OCI-LY1 (cell line): Measurements from ENCODE around the gene USP48.

Experiments used
- H2AFZ ChIP-seq: fragments of 200-600 bp; sonication (generic), shearing (Covaris generic); 2 replicates; pipeline ENCODE4 v1.6.0; 2014; ENCODE audit warnings: antibody characterized with exemption, mild to moderate bottlenecking, low read length
- H3F3A ChIP-seq: fragments of 200-600 bp; sonication (generic), shearing (Covaris generic); 2 replicates; pipeline ENCODE4 v1.6.0; 2014; ENCODE audit warnings: mild to moderate bottlenecking, antibody characterized with exemption, low read length, moderate library complexity; ENCODE audit not compliant: insufficient read depth
- H3K27ac ChIP-seq: fragments of 200-600 bp; sonication (generic); 2 replicates; pipeline ENCODE4 v1.5.1; 2014; ENCODE audit warnings: low read length, mixed run types, mild to moderate bottlenecking, low read depth; ENCODE audit not compliant: poor library complexity, severe bottlenecking
- H3K27me3 ChIP-seq: fragments of 200-600 bp; sonication (generic); 2 replicates; pipeline ENCODE4 v1.6.0; 2014; ENCODE audit warnings: antibody characterized with exemption, mild to moderate bottlenecking, low read length, moderate library complexity; ENCODE audit not compliant: insufficient read depth
- H3K36me3 ChIP-seq: fragments of 200-600 bp; sonication (generic); 2 replicates; pipeline ENCODE4 v1.6.1; 2014; ENCODE audit warnings: mild to moderate bottlenecking, antibody characterized with exemption, low read length, moderate library complexity, mixed read lengths; ENCODE audit not compliant: insufficient read depth
- H3K4me1 ChIP-seq: fragments of 200-600 bp; sonication (generic); 2 replicates; pipeline ENCODE4 v1.5.1; 2014; ENCODE audit warnings: mild to moderate bottlenecking, low read length, moderate library complexity; ENCODE audit not compliant: insufficient read depth, severe bottlenecking
- H3K4me2 ChIP-seq: fragments of 200-600 bp; sonication (generic), shearing (Covaris generic); 2 replicates; pipeline ENCODE4 v1.6.1; 2014; ENCODE audit warnings: low read length
- H3K4me3 ChIP-seq: fragments of 200-600 bp; sonication (generic); 2 replicates; pipeline ENCODE4 v1.5.1; 2014; ENCODE audit warnings: low read length, low read depth, mild to moderate bottlenecking, mixed read lengths; ENCODE audit not compliant: poor library complexity, severe bottlenecking
- H3K79me2 ChIP-seq: fragments of 200-600 bp; shearing (Covaris generic); 2 replicates; pipeline ENCODE4 v1.6.1; 2016; ENCODE audit warnings: mixed run types, low read length, mixed read lengths; ENCODE audit not compliant: insufficient read depth
- H3K9ac ChIP-seq: fragments of 200-600 bp; sonication (generic), shearing (Covaris generic); 2 replicates; pipeline ENCODE4 v1.6.1; 2014; ENCODE audit warnings: mild to moderate bottlenecking, low read length, mixed read lengths
- H3K9me2 ChIP-seq: fragments of 200-600 bp; sonication (generic), shearing (Covaris generic); 2 replicates; pipeline ENCODE4 v1.6.1; 2014; ENCODE audit warnings: low read depth, mild to moderate bottlenecking, low read length, mixed read lengths
- H3K9me3 ChIP-seq: fragments of 200-600 bp; shearing (Covaris generic); 2 replicates; pipeline ENCODE4 v1.6.1; 2014; ENCODE audit warnings: low read length, mixed read lengths
- H4K20me1 ChIP-seq: fragments of 200-600 bp; sonication (generic), shearing (Covaris generic); 2 replicates; pipeline ENCODE4 v1.6.0; 2016; ENCODE audit warnings: mild to moderate bottlenecking, low read length; ENCODE audit not compliant: insufficient read depth
- EZH2 ChIP-seq: fragments of 200-600 bp; sonication (generic), shearing (Covaris generic); IDR thresholded peaks from 2 replicates; pipeline ENCODE4 v1.8.0; 2017; ENCODE audit warnings: borderline replicate concordance, mixed run types, mild to moderate bottlenecking, antibody characterized with exemption, low read length, moderate library complexity, mixed read lengths
- TF ChIP-seq, protein P1 (sequence below): fragments of 200-600 bp; sonication (generic), shearing (Covaris generic); IDR thresholded peaks from 2 replicates; pipeline ENCODE4 v1.5.1; 2017; ENCODE audit warnings: mild to moderate bottlenecking, antibody characterized with exemption, low read length, moderate library complexity, mixed read lengths

The USP48 gene

DNA sequence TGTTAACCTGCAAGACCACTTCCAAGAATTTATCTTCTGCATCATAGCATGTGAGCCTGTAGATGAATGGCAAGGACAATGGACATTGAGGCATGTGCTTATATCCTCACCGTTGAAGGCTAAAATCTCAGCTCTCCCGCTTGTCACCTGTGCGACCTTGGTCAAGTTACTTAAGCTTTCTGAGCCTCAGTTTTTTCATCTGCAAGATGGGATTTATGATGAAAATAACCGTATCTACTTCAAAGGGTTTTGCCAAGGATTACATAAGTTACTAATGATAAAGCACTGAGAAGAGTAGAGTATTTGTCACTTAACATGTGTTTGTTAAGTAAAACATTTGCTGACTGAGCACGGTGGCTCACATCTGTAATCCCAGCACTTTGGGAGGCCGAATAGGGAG lies 128.7 kb downstream of the USP48 start:
- Histone ChIP-seq H3K4me2 (no peak overlapping the region), H3K9me2 (no peaks in the 10 kb centered on the region), H3F3A (no peaks in the 10 kb centered on the region), H3K27me3 (0 out of 2 replicates have a peak, but pooled peaks cover 4% of the 10 kb centered on the region), H3K9ac (no peak overlapping the region), H4K20me1 (no peaks in the 10 kb centered on the region), H3K27ac (no peak overlapping the region), H3K9me3 (no peaks in the 10 kb centered on the region), H3K36me3 (no peaks in the 10 kb centered on the region), H3K79me2 (no peaks in the 10 kb centered on the region), H3K4me1 (peaks cover 7% of the 10 kb centered on the region), H3K4me3 (no peak overlapping the region), H2AFZ (no peak overlapping the region)
- TF ChIP-seq, protein P1, sequence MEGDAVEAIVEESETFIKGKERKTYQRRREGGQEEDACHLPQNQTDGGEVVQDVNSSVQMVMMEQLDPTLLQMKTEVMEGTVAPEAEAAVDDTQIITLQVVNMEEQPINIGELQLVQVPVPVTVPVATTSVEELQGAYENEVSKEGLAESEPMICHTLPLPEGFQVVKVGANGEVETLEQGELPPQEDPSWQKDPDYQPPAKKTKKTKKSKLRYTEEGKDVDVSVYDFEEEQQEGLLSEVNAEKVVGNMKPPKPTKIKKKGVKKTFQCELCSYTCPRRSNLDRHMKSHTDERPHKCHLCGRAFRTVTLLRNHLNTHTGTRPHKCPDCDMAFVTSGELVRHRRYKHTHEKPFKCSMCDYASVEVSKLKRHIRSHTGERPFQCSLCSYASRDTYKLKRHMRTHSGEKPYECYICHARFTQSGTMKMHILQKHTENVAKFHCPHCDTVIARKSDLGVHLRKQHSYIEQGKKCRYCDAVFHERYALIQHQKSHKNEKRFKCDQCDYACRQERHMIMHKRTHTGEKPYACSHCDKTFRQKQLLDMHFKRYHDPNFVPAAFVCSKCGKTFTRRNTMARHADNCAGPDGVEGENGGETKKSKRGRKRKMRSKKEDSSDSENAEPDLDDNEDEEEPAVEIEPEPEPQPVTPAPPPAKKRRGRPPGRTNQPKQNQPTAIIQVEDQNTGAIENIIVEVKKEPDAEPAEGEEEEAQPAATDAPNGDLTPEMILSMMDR = no peak
- no peak for TF ChIP-seq EZH2

DNA sequence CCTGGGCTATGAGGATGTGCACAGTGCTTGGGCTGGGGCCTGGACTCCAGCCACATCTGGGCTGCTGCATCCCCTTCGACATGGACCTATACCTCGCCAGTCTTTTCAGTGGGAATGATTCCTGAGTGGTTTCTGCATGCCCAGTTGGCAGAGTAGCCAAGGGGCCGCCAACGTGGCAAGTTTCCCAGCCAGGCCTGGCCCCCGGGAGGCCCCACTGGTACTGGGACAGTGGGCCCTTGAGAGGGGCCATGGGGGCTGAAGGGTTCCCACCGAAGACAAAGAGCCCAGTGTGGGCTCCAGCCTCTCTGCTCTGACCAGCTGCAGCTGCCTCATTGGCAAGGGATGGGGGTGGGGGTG lies 129.2 kb downstream of the USP48 start:
- H4K20me1 ChIP-seq = no peaks in the 10 kb centered on the region
- peaks cover 7% of the 10 kb centered on the region for H3K4me1 ChIP-seq
- H3K9me2 ChIP-seq = no peaks in the 10 kb centered on the region
- H3K4me3 ChIP-seq = no peak overlapping the region
- H3F3A ChIP-seq = no peaks in the 10 kb centered on the region
- no peak overlapping the region for H3K9ac ChIP-seq
- no peaks in the 10 kb centered on the region for H3K9me3 ChIP-seq
- no peaks in the 10 kb centered on the region for H3K36me3 ChIP-seq
- no peak overlapping the region for H3K4me2 ChIP-seq
- peaks cover 8% of the 10 kb centered on the region; the same call in 1 of the 2 replicates for H3K27me3 ChIP-seq
- no peaks in the 10 kb centered on the region for H3K79me2 ChIP-seq
- no peak overlapping the region for H2AFZ ChIP-seq
- H3K27ac ChIP-seq = no peak overlapping the region
- no peak for TF ChIP-seq EZH2
- TF ChIP-seq, protein P1 = no peak

DNA sequence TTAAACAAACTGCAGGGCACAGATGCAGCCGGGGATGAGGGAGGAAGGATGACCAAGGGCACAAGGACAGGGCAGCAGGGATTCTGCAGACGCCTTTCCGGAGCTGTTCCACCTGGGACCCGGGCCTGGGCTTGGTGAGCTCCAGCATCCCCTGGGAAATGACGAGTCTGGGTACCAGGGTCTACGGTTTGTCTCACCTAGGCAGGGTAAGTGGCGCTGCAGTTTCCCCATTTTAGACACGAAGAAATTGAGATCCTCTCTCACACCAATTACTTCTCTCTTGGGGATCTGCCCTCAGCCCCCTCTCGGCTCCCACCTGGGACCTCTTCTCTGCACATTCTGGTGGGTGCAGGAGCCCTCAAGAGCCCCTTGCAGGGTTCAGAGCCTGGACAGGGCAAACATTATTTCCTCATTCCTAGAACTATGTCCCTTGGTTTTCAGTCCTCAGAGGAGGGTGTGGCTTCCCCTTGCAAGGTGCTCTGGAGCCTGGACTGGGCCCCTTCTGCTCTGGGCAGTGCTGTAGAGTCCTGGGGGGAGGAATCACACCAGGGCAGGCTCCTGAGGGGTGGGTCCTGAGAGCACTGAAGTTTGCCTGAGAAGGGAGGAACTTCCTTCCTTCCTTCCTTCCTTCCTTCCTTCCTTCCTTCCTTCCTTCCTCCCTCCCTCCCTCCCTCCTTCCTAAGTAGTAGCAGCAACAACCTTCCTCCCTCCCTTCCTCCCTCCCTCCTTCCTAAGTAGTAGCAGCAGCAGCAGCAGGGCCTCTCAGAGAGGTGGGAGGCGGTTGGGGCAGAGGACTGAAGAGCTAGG lies 129.8 kb downstream of the USP48 start:
- no peak overlapping the region for H3K4me3 ChIP-seq

More for the DNA sequence above, 129.8 kb downstream of the USP48 start:
- no peaks in the 10 kb centered on the region for H3K36me3 ChIP-seq
- no peaks in the 10 kb centered on the region for H3K79me2 ChIP-seq
- H3K9me2 ChIP-seq = no peaks in the 10 kb centered on the region
- no peaks in the 10 kb centered on the region for H4K20me1 ChIP-seq
- no peaks in the 10 kb centered on the region for H3F3A ChIP-seq
- peaks cover 13% of the 10 kb centered on the region; the same call in 1 of the 2 replicates for H3K27me3 ChIP-seq
- TF ChIP-seq, protein P1 = no peak
- TF ChIP-seq EZH2 = no peak
- no peaks in the 10 kb centered on the region for H3K9me3 ChIP-seq
- H3K27ac ChIP-seq = no peak overlapping the region
- H3K4me2 ChIP-seq = no peak overlapping the region
- no peak overlapping the region for H2AFZ ChIP-seq
- no peak overlapping the region for H3K9ac ChIP-seq
- H3K4me1 ChIP-seq = peaks cover 7% of the 10 kb centered on the region
